Choroid plexus epithelial cell (primary cell): ENCODE results near the gene TRPV6.

ENCODE experiments used
- DNase-seq: peaks from one replicate; pipeline ENCODE4 v3.0.0-alpha.2; 2010; ENCODE audit warnings: low read depth
- H3K4me3 ChIP-seq: 2 replicates; pipeline ENCODE4 v1.5.1; 2011; ENCODE audit warnings: low read depth, mild to moderate bottlenecking, control low read depth, low read length, moderate library complexity
- TF ChIP-seq, protein P1 (sequence below): conservative IDR thresholded peaks from 2 replicates; pipeline ENCODE4 v1.5.1; 2011; ENCODE audit warnings: low read depth, mild to moderate bottlenecking, control low read depth, inconsistent platforms, low read length, moderate library complexity

TRPV6 gene

GRCh38 chr7:142867097-142867378 lies 18.5 kb downstream of the TRPV6 start:
- no peak overlapping the region for H3K4me3 ChIP-seq
- TF ChIP-seq, protein P1, sequence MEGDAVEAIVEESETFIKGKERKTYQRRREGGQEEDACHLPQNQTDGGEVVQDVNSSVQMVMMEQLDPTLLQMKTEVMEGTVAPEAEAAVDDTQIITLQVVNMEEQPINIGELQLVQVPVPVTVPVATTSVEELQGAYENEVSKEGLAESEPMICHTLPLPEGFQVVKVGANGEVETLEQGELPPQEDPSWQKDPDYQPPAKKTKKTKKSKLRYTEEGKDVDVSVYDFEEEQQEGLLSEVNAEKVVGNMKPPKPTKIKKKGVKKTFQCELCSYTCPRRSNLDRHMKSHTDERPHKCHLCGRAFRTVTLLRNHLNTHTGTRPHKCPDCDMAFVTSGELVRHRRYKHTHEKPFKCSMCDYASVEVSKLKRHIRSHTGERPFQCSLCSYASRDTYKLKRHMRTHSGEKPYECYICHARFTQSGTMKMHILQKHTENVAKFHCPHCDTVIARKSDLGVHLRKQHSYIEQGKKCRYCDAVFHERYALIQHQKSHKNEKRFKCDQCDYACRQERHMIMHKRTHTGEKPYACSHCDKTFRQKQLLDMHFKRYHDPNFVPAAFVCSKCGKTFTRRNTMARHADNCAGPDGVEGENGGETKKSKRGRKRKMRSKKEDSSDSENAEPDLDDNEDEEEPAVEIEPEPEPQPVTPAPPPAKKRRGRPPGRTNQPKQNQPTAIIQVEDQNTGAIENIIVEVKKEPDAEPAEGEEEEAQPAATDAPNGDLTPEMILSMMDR = no peak
- DNase-seq = no peak

DNA sequence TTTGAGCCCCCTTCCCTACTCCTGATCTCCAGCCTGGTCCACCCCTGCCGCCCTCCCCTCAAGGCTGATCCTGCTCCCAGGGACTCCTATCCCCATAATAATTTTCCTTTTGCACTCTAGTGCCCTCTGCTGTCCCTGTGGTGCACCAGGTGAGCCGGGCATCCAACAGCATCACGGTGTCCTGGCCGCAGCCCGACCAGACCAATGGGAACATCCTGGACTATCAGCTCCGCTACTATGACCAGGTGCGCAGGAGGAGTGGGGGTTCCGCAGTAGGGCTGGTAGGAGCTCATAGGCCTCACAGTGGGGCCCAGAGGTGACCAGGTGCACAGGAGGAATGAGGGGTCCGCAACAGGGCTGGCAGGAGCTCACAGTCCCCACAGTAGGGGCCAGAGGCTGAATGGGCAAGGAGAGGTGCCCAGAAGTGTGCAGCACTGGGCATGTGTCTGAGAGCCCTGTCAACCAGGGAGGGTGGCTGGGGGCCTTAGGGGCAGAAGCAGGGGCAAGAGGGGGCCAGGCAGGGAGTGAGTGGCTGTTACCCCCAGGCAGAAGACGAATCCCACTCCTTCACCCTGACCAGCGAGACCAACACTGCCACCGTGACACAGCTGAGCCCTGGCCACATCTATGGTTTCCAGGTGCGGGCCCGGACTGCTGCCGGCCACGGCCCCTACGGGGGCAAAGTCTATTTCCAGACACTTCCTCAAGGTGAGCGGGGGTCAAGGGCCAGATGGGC lies 19.0 kb downstream of the TRPV6 start:
- peak; percentile 36 for DNase-seq
- TF ChIP-seq, protein P1 = peak; percentile 74
- H3K4me3 ChIP-seq = no peak overlapping the region

- no peak overlapping the region for H3K4me3 ChIP-seq
- DNase-seq = no peak
- TF ChIP-seq, protein P1 = no peak
Observed at GRCh38 chr7:142865766-142866165, 19.8 kb downstream of the TRPV6 start.

DNA sequence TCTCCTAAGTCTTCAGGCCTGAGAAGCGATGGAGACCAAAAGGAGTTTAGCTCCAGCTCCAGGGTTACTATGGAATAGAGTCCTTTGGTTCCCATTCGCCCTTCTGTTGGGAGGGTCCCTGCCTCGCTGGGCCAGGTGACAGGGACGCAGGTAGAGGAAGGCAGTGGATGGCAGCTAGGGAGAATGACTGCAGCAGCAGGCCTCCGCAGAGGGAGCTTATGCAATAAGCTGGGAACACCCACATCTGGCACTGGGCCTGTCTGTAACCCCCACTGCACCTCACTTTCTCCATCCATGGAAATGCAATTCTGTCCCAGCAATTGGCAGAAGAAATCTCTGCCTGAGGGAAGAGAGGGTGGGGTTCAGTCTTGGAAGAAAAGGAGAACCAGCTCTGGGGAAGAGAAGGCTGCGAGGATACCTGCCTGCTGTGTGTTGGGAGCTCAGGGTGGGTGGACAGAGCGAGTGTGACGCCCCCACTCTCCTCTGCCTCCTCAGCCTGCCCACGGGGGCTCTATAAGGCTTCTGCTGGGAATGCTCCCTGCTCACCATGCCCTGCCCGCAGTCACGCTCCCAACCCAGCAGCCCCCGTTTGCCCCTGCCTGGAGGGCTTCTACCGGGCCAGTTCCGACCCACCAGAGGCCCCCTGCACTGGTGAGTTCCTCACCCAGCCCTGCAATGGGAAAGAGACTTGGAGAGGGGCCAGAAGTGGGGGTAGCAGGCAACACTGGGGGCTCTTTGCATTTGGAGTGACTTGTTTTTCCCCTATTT lies 20.4 kb downstream of the TRPV6 start:
- TF ChIP-seq, protein P1 = no peak
- DNase-seq = no peak
- no peak overlapping the region for H3K4me3 ChIP-seq

- TF ChIP-seq, protein P1 = no peak
- H3K4me3 ChIP-seq = no peak overlapping the region
- no peak for DNase-seq
Observed at GRCh38 chr7:142863891-142864685, 21.5 kb downstream of the TRPV6 start.

DNA sequence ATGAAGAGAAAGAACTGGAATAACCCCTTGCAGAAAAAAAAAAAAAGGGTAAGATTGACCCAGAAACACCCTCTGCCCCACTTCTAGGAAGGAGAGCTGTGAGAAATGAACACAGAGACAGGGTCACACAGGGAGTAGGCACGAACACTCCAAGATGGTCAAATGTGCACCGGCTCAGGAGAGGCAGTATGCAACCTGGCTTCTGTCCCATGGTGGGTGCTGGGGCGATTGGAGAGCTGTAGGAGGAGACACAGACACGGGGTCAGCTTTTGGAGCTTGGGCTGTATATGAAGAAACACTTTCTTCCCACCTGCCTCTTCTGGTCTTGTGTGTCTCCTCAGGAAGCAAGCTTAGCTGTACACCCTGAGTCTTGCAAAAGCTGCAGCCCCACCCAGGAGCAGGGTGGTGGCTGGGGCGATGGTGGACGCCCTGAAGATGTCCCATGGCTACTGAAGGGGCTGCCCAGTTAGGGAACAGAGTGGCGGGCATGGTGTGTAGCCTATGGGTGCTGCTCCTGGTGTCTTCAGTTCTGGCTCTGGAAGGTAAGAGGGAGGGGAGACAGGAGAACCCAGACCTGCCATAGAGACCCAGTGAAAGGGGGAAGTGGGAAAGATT lies 22.7 kb downstream of the TRPV6 start:
- TF ChIP-seq, protein P1 = no peak
- no peak overlapping the region for H3K4me3 ChIP-seq
- no peak for DNase-seq
